Measurements from ENCODE around the gene KLHL13. TPM values are rescaled to one million over a fixed set of nuclear protein-coding genes. Genes with fewer than 3 reads are reported as not detected.
"Not testable (repeated sequence)": the region's sequence is repeated elsewhere in the genome, so short reads cannot be mapped to it uniquely, and the experiment has no call there.

Gene KLHL13
- under 1 TPM; 0.07 to 0.39 TPM for total RNA-seq

- peak; percentile 7 for DNase-seq
- Mint-ChIP-seq H3K27me3 (peaks cover 19% of the 10 kb centered on the region), H3K4me3 (peak within 1 kb of the TSS; percentile 20), H3K9me3 (no peaks in the 10 kb centered on the region), H3K4me1 (ENCODE audit: low read depth) (peaks cover 4% of the 10 kb centered on the region), H3K27ac (no peak within 1 kb of the TSS), H3K36me3 (no peaks in the 10 kb centered on the region)
- POLR2A ChIA-PET = no interaction called here
- CTCF ChIA-PET = no interaction called here
- intact Hi-C loops (cut with micrococcal nuclease) = no loop called here
Measured at GRCh38 chrX:118116713-118117550, at the start of gene KLHL13. KLHL13 (minus strand) TSS chrX:118116810; CDS start chrX:118028473, 88,337 bp downstream.

GRCh38 chrX:118164138-118164537, 47.5 kb upstream of the KLHL13 start:
- intact Hi-C loops (cut with micrococcal nuclease) = no loop called here
- no peak for DNase-seq
- Mint-ChIP-seq H3K9me3 (no peaks in the 10 kb centered on the region), H3K4me1 (ENCODE audit: low read depth) (no peaks in the 10 kb centered on the region), H3K36me3 (no peaks in the 10 kb centered on the region), H3K27ac (no peak overlapping the region), H3K4me3 (no peak overlapping the region), H3K27me3 (peaks cover 4% of the 10 kb centered on the region)
- ChIA-PET CTCF (no interaction called here), POLR2A (no interaction called here)

- Mint-ChIP-seq H3K36me3 (no peaks in the 10 kb centered on the region), H3K9me3 (no peaks in the 10 kb centered on the region), H3K27me3 (peaks cover 4% of the 10 kb centered on the region), H3K4me1 (ENCODE audit: low read depth) (no peaks in the 10 kb centered on the region), H3K4me3 (no peak overlapping the region), H3K27ac (no peak overlapping the region)
- no peak for DNase-seq
- ChIA-PET POLR2A (no interaction called here), CTCF (no interaction called here)
- intact Hi-C loops (cut with micrococcal nuclease) = no loop called here
Measured at GRCh38 chrX:118156953-118157608, 40.5 kb upstream of the KLHL13 start.

GRCh38 chrX:118156254-118156952, 39.8 kb upstream of the KLHL13 start:
- H3K4me3 Mint-ChIP-seq = no peak overlapping the region
- peaks cover 4% of the 10 kb centered on the region for H3K27me3 Mint-ChIP-seq
- no peaks in the 10 kb centered on the region for H3K9me3 Mint-ChIP-seq
- ChIA-PET POLR2A (no interaction called here), CTCF (no interaction called here)
- no peaks in the 10 kb centered on the region for H3K36me3 Mint-ChIP-seq
- H3K27ac Mint-ChIP-seq = no peak overlapping the region
- intact Hi-C loops (cut with micrococcal nuclease) = no loop called here
- no peaks in the 10 kb centered on the region for H3K4me1 Mint-ChIP-seq (ENCODE audit: low read depth)
- DNase-seq = no peak

GRCh38 chrX:118153270-118153669, 36.7 kb upstream of the KLHL13 start:
- ChIA-PET CTCF (no interaction called here), POLR2A (no interaction called here)
- Mint-ChIP-seq H3K4me1 (ENCODE audit: low read depth) (no peaks in the 10 kb centered on the region), H3K9me3 (no peaks in the 10 kb centered on the region), H3K27me3 (peaks cover 2% of the 10 kb centered on the region), H3K36me3 (no peaks in the 10 kb centered on the region), H3K27ac (no peak overlapping the region), H3K4me3 (no peak overlapping the region)
- intact Hi-C loops (cut with micrococcal nuclease) = no loop called here
- no peak for DNase-seq

GRCh38 chrX:118152721-118153120, 36.1 kb upstream of the KLHL13 start:
- Mint-ChIP-seq H3K4me3 (no peak overlapping the region), H3K4me1 (ENCODE audit: low read depth) (no peaks in the 10 kb centered on the region), H3K27ac (no peak overlapping the region), H3K36me3 (no peaks in the 10 kb centered on the region), H3K27me3 (peaks cover 2% of the 10 kb centered on the region), H3K9me3 (no peaks in the 10 kb centered on the region)
- no peak for DNase-seq
- ChIA-PET CTCF (no interaction called here), POLR2A (no interaction called here)
- intact Hi-C loops (cut with micrococcal nuclease) = no loop called here

- ChIA-PET POLR2A (no interaction called here), CTCF (no interaction called here)
- Mint-ChIP-seq H3K27ac (no peak overlapping the region), H3K36me3 (no peaks in the 10 kb centered on the region), H3K27me3 (peaks cover 2% of the 10 kb centered on the region), H3K9me3 (no peaks in the 10 kb centered on the region), H3K4me3 (no peak overlapping the region), H3K4me1 (ENCODE audit: low read depth) (no peaks in the 10 kb centered on the region)
- no peak for DNase-seq
- intact Hi-C loops (cut with micrococcal nuclease) = no loop called here
Measured at GRCh38 chrX:118148737-118149136, 32.1 kb upstream of the KLHL13 start.

- H3K27ac Mint-ChIP-seq; H3K4me1 Mint-ChIP-seq (ENCODE audit: low read depth); POLR2A ChIA-PET; intact Hi-C loops (cut with micrococcal nuclease); H3K9me3 Mint-ChIP-seq; CTCF ChIA-PET; H3K36me3 Mint-ChIP-seq; DNase-seq; H3K4me3 Mint-ChIP-seq; H3K27me3 Mint-ChIP-seq: not testable (repeated sequence)
Measured at GRCh38 chrX:118147771-118148170, 31.2 kb upstream of the KLHL13 start.

- ChIA-PET POLR2A (no interaction called here), CTCF (no interaction called here)
- Mint-ChIP-seq H3K9me3 (no peaks in the 10 kb centered on the region), H3K4me3 (no peak overlapping the region), H3K4me1 (ENCODE audit: low read depth) (no peaks in the 10 kb centered on the region), H3K36me3 (no peaks in the 10 kb centered on the region), H3K27ac (no peak overlapping the region), H3K27me3 (no peaks in the 10 kb centered on the region)
- no peak for DNase-seq
- intact Hi-C loops (cut with micrococcal nuclease) = no loop called here
Measured at GRCh38 chrX:118143578-118143977, 27.0 kb upstream of the KLHL13 start.

- no peak for DNase-seq
- ChIA-PET POLR2A (no interaction called here), CTCF (no interaction called here)
- no peak overlapping the region for H3K4me3 Mint-ChIP-seq
- no peaks in the 10 kb centered on the region for H3K9me3 Mint-ChIP-seq
- no peaks in the 10 kb centered on the region for H3K4me1 Mint-ChIP-seq (ENCODE audit: low read depth)
- H3K27me3 Mint-ChIP-seq = no peaks in the 10 kb centered on the region
- no peak overlapping the region for H3K27ac Mint-ChIP-seq
- intact Hi-C loops (cut with micrococcal nuclease) = no loop called here
- no peaks in the 10 kb centered on the region for H3K36me3 Mint-ChIP-seq
Measured at GRCh38 chrX:118131336-118131735, 14.7 kb upstream of the KLHL13 start.

- ChIA-PET CTCF (no interaction called here), POLR2A (no interaction called here)
- no peaks in the 10 kb centered on the region for H3K9me3 Mint-ChIP-seq
- H3K36me3 Mint-ChIP-seq = no peaks in the 10 kb centered on the region
- H3K27ac Mint-ChIP-seq = no peak overlapping the region
- intact Hi-C loops (cut with micrococcal nuclease) = no loop called here
- no peaks in the 10 kb centered on the region for H3K4me1 Mint-ChIP-seq (ENCODE audit: low read depth)
- H3K4me3 Mint-ChIP-seq = no peak overlapping the region
- no peak for DNase-seq
- H3K27me3 Mint-ChIP-seq = no peaks in the 10 kb centered on the region
Measured at GRCh38 chrX:118129681-118130080, 13.1 kb upstream of the KLHL13 start.

- H3K9me3 Mint-ChIP-seq = no peaks in the 10 kb centered on the region
- CTCF ChIA-PET = no interaction called here
- H3K27ac Mint-ChIP-seq = no peak overlapping the region
- no peak overlapping the region for H3K4me3 Mint-ChIP-seq
- no peak for DNase-seq
- H3K27me3 Mint-ChIP-seq = no peaks in the 10 kb centered on the region
- H3K4me1 Mint-ChIP-seq (ENCODE audit: low read depth) = no peaks in the 10 kb centered on the region
- no peaks in the 10 kb centered on the region for H3K36me3 Mint-ChIP-seq
- POLR2A ChIA-PET = no interaction called here
- intact Hi-C loops (cut with micrococcal nuclease) = no loop called here
Measured at GRCh38 chrX:118128724-118129123, 12.1 kb upstream of the KLHL13 start.

- H3K27me3 Mint-ChIP-seq = no peaks in the 10 kb centered on the region
- ChIA-PET CTCF (no interaction called here), POLR2A (no interaction called here)
- H3K9me3 Mint-ChIP-seq = no peaks in the 10 kb centered on the region
- H3K4me1 Mint-ChIP-seq (ENCODE audit: low read depth) = no peaks in the 10 kb centered on the region
- no peak overlapping the region for H3K27ac Mint-ChIP-seq
- H3K4me3 Mint-ChIP-seq = no peak overlapping the region
- no peaks in the 10 kb centered on the region for H3K36me3 Mint-ChIP-seq
- intact Hi-C loops (cut with micrococcal nuclease) = no loop called here
- no peak for DNase-seq
Measured at GRCh38 chrX:118126286-118126685, 9.7 kb upstream of the KLHL13 start.
